Osteoblast (primary cell): ENCODE data around the gene LBH. TPM values are rescaled to one million over a fixed set of nuclear protein-coding genes. Genes with fewer than 3 reads are reported as not detected.

Experiments used
- DNase-seq: peaks from one replicate; pipeline ENCODE4 v3.0.0; 2011; ENCODE audit warnings: low spot score, mixed read lengths; ENCODE audit not compliant: insufficient read length; ENCODE audit errors: missing footprints
- H2AFZ ChIP-seq: 2 replicates; pipeline ENCODE4 v1.6.0; 2011; ENCODE audit warnings: mild to moderate bottlenecking, low read length
- H3K27ac ChIP-seq: 2 replicates; pipeline ENCODE4 v1.5.1; 2011; ENCODE audit warnings: mild to moderate bottlenecking, low read depth, low read length, moderate library complexity
- H3K27me3 ChIP-seq: 2 replicates; pipeline ENCODE4 v1.6.0; 2012; ENCODE audit warnings: mild to moderate bottlenecking, control low read depth, inconsistent platforms, low read length, moderate library complexity; ENCODE audit not compliant: insufficient read depth
- H3K36me3 ChIP-seq: 2 replicates; pipeline ENCODE4 v1.5.1; 2011; ENCODE audit warnings: mild to moderate bottlenecking, low read length, control low read depth, moderate library complexity; ENCODE audit not compliant: insufficient read depth
- H3K4me1 ChIP-seq: 2 replicates; pipeline ENCODE4 v1.5.1; 2011; ENCODE audit warnings: mild to moderate bottlenecking, low read length, control low read depth, moderate library complexity; ENCODE audit not compliant: insufficient read depth
- H3K4me2 ChIP-seq: 2 replicates; pipeline ENCODE4 v1.6.0; 2011; ENCODE audit warnings: mild to moderate bottlenecking, low read length; ENCODE audit not compliant: insufficient read depth
- H3K4me3 ChIP-seq: fragments of 200-600 bp; sonication (generic); 3 replicates; pipeline ENCODE4 v1.5.1; 2012; ENCODE audit warnings: mild to moderate bottlenecking, low read length, inconsistent platforms; ENCODE audit not compliant: insufficient read depth
- H3K79me2 ChIP-seq: 2 replicates; pipeline ENCODE4 v1.6.0; 2012; ENCODE audit warnings: mild to moderate bottlenecking, low read length, control low read depth, inconsistent platforms; ENCODE audit not compliant: insufficient read depth
- H3K9me3 ChIP-seq: 2 replicates; pipeline ENCODE4 v1.5.1; 2011; ENCODE audit warnings: low read depth, low read length, control low read depth
- H4K20me1 ChIP-seq: 2 replicates; pipeline ENCODE4 v1.6.0; 2012; ENCODE audit warnings: mild to moderate bottlenecking, low read length, control low read depth; ENCODE audit not compliant: insufficient read depth
- CTCF ChIP-seq: IDR thresholded peaks from 2 replicates; pipeline ENCODE4 v1.5.1; 2011; ENCODE audit warnings: mild to moderate bottlenecking, low read depth, low read length, moderate library complexity; ENCODE audit errors: extremely low read depth
- total RNA-seq: library from RNA; depleted of rRNA; stranded (reverse); fragments of >200 nt; gene quantifications from 2 replicates; pipeline ENCODE4 v1.2.3, GENCODE V29; 2012

LBH gene
- total RNA-seq, 1 donor = 270 TPM

- Histone ChIP-seq H3K27me3 (no peaks in the 10 kb centered on the region), H3K36me3 (no peaks in the 10 kb centered on the region), H3K9me3 (no peaks in the 10 kb centered on the region), H3K4me2 (peak overlapping the region; percentile 14), H3K4me1 (peaks cover 25% of the 10 kb centered on the region), H2AFZ (no peak overlapping the region), H4K20me1 (no peaks in the 10 kb centered on the region), H3K4me3 (no peak overlapping the region), H3K79me2 (no peaks in the 10 kb centered on the region), H3K27ac (peak overlapping the region; percentile 43)
- DNase-seq = peak; percentile 73
- no peak for TF ChIP-seq CTCF
Observed at GRCh38 chr2:30273574-30273929, 42.2 kb downstream of the LBH start.

- Histone ChIP-seq H3K4me2 (peak overlapping the region; percentile 71), H3K4me3 (no peak overlapping the region), H3K4me1 (peaks cover 25% of the 10 kb centered on the region), H4K20me1 (no peaks in the 10 kb centered on the region), H3K9me3 (no peaks in the 10 kb centered on the region), H3K27ac (peak overlapping the region; percentile 14), H3K36me3 (no peaks in the 10 kb centered on the region), H2AFZ (no peak overlapping the region), H3K79me2 (no peaks in the 10 kb centered on the region), H3K27me3 (no peaks in the 10 kb centered on the region)
- no peak for TF ChIP-seq CTCF
- no peak for DNase-seq
Observed at GRCh38 chr2:30275256-30275655, 43.9 kb downstream of the LBH start.

- no peaks in the 10 kb centered on the region for H3K79me2 ChIP-seq
- H3K4me1 ChIP-seq = peaks cover 25% of the 10 kb centered on the region
- H3K36me3 ChIP-seq = no peaks in the 10 kb centered on the region
- no peak for TF ChIP-seq CTCF
- no peaks in the 10 kb centered on the region for H3K27me3 ChIP-seq
- DNase-seq = peak; percentile 14
- H3K27ac ChIP-seq = no peak overlapping the region
- H3K4me3 ChIP-seq = no peak overlapping the region
- H2AFZ ChIP-seq = no peak overlapping the region
- H4K20me1 ChIP-seq = no peaks in the 10 kb centered on the region
- H3K4me2 ChIP-seq = no peak overlapping the region
- no peaks in the 10 kb centered on the region for H3K9me3 ChIP-seq
Observed at GRCh38 chr2:30276455-30276911, 45.1 kb downstream of the LBH start.

GRCh38 chr2:30277582-30277981 is 46.2 kb downstream of the LBH start:
- no peak overlapping the region for H3K4me3 ChIP-seq
- no peak for TF ChIP-seq CTCF
- DNase-seq = no peak
- H3K4me2 ChIP-seq = no peak overlapping the region
- H3K36me3 ChIP-seq = no peaks in the 10 kb centered on the region
- no peaks in the 10 kb centered on the region for H3K27me3 ChIP-seq
- H3K79me2 ChIP-seq = no peaks in the 10 kb centered on the region
- no peaks in the 10 kb centered on the region for H3K9me3 ChIP-seq
- H3K4me1 ChIP-seq = peaks cover 25% of the 10 kb centered on the region
- H3K27ac ChIP-seq = no peak overlapping the region
- no peak overlapping the region for H2AFZ ChIP-seq
- no peaks in the 10 kb centered on the region for H4K20me1 ChIP-seq
